Mesothelial cell of epicardium (in vitro differentiated cells): Measurements from ENCODE around the gene MUS81. TPM values are rescaled to one million over a fixed set of nuclear protein-coding genes. Genes with fewer than 3 reads are reported as not detected.

ENCODE experiments used
- DNase-seq, 2 experiments: peaks; one replicate each; pipeline ENCODE4 v3.0.0; 2021; ENCODE audit warnings: low spot score in 2 of 2; ENCODE audit not compliant: unreplicated experiment in 2 of 2
- H3K27ac Mint-ChIP-seq: 2 replicates; pipeline ENCODE4 v1.8.0; 2021; ENCODE audit warnings: mixed read lengths
- H3K27me3 Mint-ChIP-seq: 2 replicates; pipeline ENCODE4 v1.8.0; 2021; ENCODE audit warnings: low read depth, mixed read lengths
- H3K36me3 Mint-ChIP-seq: 2 replicates; pipeline ENCODE4 v1.8.0; 2021; ENCODE audit warnings: mixed read lengths
- H3K4me1 Mint-ChIP-seq: 2 replicates; pipeline ENCODE4 v1.8.0; 2021; ENCODE audit warnings: mixed read lengths
- H3K4me3 Mint-ChIP-seq: 2 replicates; pipeline ENCODE4 v1.8.0; 2021; ENCODE audit warnings: mild to moderate bottlenecking, moderate library complexity, mixed read lengths
- H3K9me3 Mint-ChIP-seq: 2 replicates; pipeline ENCODE4 v1.8.0; 2021; ENCODE audit warnings: mixed read lengths
- total RNA-seq: library from RNA; stranded (reverse); gene quantifications from 3 replicates; pipeline ENCODE4 v1.2.1, GENCODE V29; 2021
- TF ChIP-seq, protein P1 (sequence below): fragments of 200-600 bp; sonication (generic); IDR thresholded peaks from one replicate; pipeline ENCODE4 v1.5.0; 2021; ENCODE audit warnings: antibody characterized with exemption; ENCODE audit not compliant: unreplicated experiment

Gene MUS81
- total RNA-seq, 1 donor from 2014 or later = 73.7 TPM

DNA sequence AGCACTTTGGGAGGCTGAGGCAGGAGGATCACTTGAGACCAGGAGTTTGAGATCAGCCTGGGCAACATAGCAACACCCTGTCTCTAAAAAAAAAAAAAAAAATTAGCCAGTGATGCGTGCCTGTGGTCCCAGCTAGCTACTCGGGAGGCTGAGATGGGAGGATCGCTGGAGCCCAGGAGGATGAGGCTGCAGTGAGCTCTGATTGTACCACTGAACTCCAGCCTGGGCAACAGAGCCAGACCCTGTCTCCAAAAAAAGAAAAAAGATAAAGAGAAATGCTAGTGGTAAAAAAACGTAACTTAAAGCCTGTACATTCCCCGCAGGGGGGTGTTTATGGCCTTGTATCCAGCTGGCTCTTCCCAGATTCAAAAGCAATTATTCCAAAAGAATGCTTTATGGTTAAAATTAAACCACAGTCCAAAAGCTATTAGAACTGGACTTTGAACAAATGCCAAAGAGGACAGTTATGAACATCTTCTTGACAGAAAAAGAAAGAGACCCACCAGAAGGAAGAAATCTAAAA, 42.9 kb upstream of the MUS81 start:
- Mint-ChIP-seq H3K4me1 (peaks cover 18% of the 10 kb centered on the region), H3K36me3 (no peaks in the 10 kb centered on the region), H3K9me3 (no peaks in the 10 kb centered on the region), H3K4me3 (peak overlapping the region; percentile 67), H3K27ac (peak overlapping the region; percentile 90), H3K27me3 (no peaks in the 10 kb centered on the region)
- DNase-seq = no peak
- TF ChIP-seq, protein P1, sequence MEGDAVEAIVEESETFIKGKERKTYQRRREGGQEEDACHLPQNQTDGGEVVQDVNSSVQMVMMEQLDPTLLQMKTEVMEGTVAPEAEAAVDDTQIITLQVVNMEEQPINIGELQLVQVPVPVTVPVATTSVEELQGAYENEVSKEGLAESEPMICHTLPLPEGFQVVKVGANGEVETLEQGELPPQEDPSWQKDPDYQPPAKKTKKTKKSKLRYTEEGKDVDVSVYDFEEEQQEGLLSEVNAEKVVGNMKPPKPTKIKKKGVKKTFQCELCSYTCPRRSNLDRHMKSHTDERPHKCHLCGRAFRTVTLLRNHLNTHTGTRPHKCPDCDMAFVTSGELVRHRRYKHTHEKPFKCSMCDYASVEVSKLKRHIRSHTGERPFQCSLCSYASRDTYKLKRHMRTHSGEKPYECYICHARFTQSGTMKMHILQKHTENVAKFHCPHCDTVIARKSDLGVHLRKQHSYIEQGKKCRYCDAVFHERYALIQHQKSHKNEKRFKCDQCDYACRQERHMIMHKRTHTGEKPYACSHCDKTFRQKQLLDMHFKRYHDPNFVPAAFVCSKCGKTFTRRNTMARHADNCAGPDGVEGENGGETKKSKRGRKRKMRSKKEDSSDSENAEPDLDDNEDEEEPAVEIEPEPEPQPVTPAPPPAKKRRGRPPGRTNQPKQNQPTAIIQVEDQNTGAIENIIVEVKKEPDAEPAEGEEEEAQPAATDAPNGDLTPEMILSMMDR = no peak

DNA sequence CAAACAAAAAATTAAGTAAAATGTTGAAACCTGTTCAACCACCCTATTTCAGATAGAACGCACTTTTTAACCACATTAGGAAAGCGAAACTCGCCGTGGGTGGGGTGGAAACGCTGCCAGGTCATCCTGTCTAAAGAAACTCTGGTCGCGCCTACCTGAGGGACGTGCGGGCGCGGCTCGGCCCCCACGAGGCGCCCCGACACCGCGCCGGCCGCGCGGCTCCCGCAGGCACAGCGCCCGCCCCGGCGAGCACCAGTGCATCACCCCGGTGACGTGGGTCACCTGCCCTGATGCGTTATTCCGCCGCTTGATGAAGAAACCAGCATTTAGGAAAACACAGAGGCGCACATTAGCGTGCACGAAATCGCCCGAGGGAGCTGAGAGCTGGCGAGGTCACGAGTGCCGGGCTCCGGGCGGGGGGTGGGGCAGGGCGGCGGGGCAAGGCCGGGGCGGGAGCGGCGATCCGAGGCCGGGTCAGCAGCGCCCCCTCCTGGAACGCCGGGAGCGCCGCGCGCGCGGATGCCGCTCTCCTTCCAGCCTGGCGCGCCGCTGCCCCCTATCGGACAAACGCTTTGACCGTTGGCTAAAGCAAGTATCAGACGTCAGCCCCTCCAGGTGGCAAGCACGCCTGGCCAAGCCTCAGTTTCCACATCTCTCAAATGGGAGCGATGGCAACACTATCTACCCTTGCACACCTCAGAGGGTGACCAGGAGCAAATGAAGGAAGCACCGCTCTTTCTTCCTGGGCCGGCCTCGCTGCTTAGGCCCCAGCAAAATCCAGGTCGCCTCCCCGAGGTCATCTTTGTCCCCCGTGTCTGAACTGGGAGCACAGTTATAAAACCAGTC, 42.2 kb upstream of the MUS81 start:
- Mint-ChIP-seq H3K9me3 (no peaks in the 10 kb centered on the region), H3K4me1 (peaks cover 18% of the 10 kb centered on the region), H3K36me3 (no peaks in the 10 kb centered on the region), H3K4me3 (peak overlapping the region; percentile 67), H3K27me3 (no peaks in the 10 kb centered on the region), H3K27ac (peak overlapping the region; percentile 90)
- TF ChIP-seq, protein P1 = peak; percentile 99
- peak; percentile 92 to 98 for DNase-seq

DNA sequence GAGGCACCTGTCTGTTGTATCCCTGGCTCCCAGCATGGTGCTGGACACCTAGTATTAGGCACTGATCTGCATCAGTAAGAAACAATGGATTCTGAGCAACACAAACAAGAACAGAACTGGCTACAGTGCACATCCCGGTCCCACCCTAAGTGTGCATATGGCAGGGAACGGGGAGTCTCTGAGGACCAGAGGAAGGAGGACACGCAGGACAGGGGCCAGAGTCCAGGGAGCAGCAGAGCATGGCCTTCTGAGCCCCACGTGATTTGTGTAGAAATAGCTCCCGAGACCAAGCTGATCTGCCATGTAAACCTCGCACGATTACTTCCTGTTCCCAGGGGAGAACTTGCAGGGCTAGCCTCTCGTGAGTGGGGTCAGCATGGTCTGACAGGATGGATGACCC, 39.1 kb upstream of the MUS81 start:
- Mint-ChIP-seq H3K36me3 (no peaks in the 10 kb centered on the region), H3K27me3 (no peaks in the 10 kb centered on the region), H3K27ac (no peak overlapping the region), H3K4me3 (no peak overlapping the region), H3K9me3 (no peaks in the 10 kb centered on the region), H3K4me1 (peaks cover 14% of the 10 kb centered on the region)
- TF ChIP-seq, protein P1 = no peak
- no peak for DNase-seq

DNA sequence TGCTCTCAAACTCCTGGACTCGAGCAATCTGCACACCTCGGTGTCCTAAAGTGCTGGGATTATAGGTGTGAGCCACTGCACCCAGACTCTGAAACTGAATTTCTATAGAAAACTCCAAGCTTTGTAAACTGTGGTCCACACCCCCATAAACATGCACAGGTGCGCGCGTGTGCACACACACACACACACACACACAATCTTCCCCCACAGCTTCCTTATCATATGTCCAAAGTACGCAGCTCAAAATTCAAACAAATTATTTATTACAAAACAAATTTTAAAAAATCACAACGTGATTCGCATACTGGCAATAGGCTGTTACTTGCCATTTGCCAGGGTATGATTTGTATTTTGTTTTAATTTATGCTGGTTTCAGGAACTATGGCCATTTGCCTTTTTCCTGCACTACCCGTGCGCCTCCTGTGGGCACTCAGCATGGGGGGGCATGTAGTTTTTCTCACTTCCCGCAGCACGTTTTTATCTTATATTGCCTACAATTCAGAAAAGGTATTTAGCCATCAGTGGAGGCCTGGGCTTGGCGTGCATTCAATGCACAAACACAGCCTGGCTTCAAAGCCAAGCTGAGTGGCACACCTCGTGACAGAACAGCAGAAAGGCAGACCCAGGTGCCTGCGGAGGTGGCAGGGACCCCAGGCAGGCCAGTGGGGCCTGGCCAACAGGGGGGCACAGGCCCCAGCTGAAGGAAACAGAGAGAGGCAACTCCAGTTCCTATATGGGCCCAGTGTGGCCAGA, 37.3 kb upstream of the MUS81 start:
- TF ChIP-seq, protein P1 = no peak
- no peaks in the 10 kb centered on the region for H3K27me3 Mint-ChIP-seq
- no peak overlapping the region for H3K4me3 Mint-ChIP-seq
- peaks cover 4% of the 10 kb centered on the region for H3K4me1 Mint-ChIP-seq
- H3K36me3 Mint-ChIP-seq = no peaks in the 10 kb centered on the region
- DNase-seq = no peak
- H3K9me3 Mint-ChIP-seq = no peaks in the 10 kb centered on the region
- H3K27ac Mint-ChIP-seq = no peak overlapping the region

DNA sequence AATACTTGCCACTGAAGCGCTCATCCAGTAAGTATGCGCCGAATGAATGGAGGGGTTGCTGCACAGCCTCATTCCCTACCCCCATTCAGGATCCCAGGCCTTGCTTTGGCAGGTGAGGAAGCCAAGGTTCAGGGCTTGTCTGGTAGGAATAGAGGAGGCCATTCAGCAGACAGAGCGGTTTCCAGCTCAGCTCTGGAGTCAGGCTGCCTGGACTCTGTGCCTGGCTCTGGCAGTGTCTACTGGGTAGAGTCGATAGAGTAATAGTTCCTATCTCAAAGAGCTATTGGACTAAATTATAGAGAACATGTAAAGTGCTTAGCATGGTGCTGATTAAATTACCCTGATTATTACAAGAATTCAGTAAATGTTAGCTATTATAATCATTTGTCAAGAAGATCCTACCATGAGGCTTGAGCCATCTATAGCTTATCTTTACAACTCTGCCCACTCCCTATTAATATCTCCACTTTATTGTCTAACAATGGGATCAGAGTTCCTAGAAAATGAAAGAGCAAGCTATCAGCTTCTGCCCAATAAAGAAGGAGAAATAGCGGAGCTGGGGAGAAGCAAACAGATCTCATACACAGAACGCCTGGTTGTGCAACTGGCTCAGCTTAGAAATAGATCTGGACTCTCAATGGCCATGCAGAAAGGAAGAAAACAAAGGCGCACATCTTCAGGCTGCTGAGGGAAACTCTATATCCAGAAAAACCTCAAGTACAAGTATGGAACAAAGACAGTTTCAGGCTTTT, 33.1 kb upstream of the MUS81 start:
- H3K4me3 Mint-ChIP-seq = no peak overlapping the region

More for the DNA sequence above, 33.1 kb upstream of the MUS81 start:
- no peak overlapping the region for H3K27ac Mint-ChIP-seq
- no peaks in the 10 kb centered on the region for H3K36me3 Mint-ChIP-seq
- no peak for DNase-seq
- peaks cover 3% of the 10 kb centered on the region for H3K27me3 Mint-ChIP-seq
- TF ChIP-seq, protein P1 = no peak
- no peaks in the 10 kb centered on the region for H3K9me3 Mint-ChIP-seq
- H3K4me1 Mint-ChIP-seq = peaks cover 9% of the 10 kb centered on the region
